GM21737 (cell line): ENCODE measurements around the gene PFKM.

Source experiments
- ATAC-seq: cut with Tn5 transposase; IDR thresholded peaks from one replicate; pipeline ENCODE4 v1.9.1; 2021; ENCODE audit warnings: mild to moderate bottlenecking, moderate library complexity; ENCODE audit not compliant: unreplicated experiment

Gene PFKM

GRCh38 chr12:48156652-48157017, 37.5 kb downstream of the PFKM start:
- no peak for ATAC-seq

DNA sequence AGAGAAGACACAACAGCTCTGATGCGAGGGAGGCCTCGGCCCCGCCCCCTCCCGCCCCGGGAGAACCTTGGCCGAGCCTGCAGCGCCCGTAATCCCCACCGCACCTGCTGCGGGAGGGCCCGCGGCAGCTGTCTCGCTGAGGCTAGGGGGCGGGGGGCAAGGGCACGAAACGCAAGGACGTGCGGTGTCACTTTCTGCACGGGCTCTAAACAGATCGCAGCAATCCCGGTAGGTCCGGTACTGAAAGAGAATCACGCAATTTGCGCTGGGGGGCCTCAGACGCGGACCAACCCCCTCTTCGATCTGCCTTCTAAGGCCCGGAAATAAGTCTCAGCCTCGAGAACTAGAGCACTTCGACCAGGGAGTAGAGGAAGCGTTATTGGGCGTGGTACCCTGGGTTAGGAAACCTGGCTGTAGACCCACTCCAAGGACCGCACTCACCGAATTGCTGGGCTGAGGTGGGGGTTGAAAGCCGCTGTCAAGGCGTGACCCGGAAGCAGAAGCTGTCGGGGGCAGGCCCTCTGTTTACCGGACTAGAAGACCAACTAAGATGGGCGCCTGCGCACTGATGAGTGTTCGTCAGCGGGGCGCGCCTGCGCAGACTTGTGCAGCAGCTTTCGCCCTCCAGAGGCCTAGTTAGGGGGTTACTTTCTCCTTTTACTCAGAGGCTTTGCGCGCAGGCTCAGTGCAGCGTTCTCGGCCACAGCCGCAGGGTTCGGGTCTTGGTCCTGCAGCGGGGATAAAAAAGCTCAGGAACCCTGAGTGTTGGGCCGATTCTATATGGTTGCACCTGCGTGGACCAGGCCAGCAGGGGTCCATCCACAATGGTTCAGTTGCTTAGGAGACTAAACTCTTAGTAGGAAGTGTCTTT, 38.1 kb downstream of the PFKM start, which contains the start of gene ASB8:
Gene ASB8, minus strand, starts transcription at position 498 of the 871 bp plus-strand sequence. CDS start 4,019 bp downstream, outside the sequence.
- ATAC-seq = peak; percentile 90

DNA sequence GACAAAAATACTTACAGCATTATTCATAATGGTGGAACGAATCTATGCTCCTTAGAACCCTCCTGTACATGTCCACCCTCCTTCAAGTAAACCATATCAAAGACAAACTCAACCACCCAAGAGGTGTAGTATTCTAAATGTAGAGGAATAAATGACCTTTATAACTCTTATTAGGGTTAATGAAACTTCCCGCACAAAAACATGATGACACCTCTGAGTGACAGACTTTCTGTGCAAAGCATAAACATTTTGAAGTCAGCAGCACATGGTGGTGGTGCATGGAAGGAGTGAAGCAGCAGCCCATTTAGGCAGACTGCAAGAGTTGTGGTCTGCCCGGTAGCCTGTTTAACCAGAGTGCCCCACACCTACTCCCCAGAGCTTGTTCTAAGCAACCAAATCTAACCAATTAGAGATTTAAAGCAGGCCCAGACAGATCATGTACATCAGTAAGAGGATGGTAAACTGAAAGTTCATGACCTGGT, 38.8 kb downstream of the PFKM start:
- ATAC-seq = no peak

DNA sequence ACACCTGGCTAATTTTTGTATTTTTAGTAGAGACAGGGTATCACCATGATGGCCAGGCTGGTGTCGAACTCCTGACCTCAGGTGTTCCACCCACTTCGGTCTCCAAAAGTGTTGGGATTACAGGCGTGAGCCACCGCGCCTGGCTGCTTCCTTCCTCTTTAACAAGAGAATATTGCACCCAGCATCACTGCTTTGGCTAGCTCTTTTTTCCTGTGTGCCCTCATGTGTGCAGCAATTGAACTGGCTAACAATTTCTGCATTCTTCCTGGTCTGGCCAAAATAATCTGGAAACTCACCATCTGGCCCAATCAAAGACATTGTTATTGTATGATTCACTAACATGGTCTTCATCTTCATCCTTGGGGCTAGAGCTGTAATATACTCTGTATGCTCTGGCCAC, 40.9 kb downstream of the PFKM start:
- ATAC-seq = no peak

- no peak for ATAC-seq
Observed at GRCh38 chr12:48160807-48161206, 41.6 kb downstream of the PFKM start.

DNA sequence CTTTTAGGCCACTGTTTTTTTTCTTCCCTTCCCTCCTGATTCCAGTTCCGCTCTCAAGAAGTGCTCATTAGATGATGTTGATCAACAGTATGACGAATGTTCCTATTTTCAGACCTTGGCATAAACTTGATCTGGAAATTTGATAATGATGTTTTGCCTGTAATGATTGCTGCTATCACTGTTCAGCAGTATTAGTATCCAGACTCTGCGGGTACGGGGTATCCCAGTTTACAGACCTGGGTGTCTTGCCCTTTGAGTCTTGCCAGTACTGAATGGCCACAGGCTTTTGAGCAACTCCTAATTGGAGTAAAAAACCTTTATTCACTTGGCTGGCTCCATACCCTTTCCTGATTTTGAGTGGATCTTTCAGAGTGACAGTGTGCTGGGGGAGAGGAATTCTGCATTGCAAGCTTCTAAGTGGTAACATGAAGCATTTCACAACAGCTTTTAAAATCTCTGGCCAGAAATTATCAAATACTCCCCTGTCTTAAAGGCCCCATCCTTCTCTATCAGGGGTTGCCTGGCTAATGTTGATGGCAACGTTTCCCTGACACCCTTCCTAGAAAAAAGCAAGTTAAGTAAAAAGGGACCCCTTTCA, 44.1 kb downstream of the PFKM start:
- no peak for ATAC-seq

DNA sequence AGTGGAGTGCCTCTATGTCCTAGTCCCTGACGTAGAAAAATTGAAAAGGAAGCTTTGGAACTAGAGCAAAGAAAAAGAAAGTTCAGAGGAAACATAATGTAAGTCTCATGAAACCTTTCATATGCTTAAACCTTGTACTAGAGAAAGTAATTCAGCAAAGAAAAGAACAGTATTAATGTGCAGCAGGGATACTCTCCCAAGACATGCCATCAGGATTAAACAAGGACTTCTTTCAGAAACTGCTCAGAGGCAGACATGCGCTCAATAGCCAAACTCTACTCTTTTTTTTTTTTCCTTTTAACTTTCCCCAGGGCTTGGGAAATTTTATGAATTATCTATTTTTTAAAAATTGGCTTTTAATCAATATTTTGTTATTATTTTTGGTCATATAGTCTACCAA, 45.3 kb downstream of the PFKM start:
- no peak for ATAC-seq

DNA sequence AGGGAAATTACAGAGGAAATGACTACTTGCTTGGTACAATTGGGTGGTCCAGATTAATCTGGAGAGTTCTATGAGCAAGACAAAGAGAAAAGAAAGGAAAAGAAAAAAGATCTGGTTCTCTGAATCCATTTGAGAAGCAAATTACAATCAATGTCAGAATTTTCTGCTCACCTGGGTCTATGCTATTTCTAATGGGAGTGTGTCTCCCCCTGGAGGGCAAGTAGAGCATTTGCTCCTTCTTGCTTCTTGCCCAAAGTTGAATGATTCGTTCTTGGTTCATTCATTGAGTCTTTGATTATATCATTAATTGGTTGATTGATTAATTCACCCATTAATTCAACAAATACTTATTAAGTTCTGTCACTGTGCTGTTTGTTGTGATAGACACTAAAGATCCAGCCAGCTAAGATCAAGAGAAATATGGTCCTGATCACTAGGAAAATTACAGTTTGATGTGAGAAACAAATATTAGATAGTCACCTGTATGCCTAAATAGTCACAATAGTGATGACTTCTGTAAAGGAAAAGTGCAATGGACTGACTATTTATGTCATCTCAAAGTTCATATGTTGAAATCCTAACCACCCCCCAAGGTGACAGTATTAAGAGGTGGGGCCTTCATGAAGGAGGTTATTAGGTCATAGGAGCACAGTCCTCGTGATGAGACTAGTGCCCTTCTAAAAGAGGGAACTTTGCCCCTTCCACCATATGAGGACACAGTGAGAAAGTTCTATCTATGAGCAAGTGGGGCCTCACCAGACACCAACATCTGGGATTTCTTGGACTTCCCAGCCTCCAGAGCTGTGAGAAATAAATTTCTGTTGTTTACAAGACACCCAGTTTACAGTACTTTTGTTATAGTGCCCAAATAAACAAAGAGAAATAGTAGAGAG, 46.2 kb downstream of the PFKM start:
- no peak for ATAC-seq

GRCh38 chr12:48169011-48169410, 49.8 kb downstream of the PFKM start:
- no peak for ATAC-seq

DNA sequence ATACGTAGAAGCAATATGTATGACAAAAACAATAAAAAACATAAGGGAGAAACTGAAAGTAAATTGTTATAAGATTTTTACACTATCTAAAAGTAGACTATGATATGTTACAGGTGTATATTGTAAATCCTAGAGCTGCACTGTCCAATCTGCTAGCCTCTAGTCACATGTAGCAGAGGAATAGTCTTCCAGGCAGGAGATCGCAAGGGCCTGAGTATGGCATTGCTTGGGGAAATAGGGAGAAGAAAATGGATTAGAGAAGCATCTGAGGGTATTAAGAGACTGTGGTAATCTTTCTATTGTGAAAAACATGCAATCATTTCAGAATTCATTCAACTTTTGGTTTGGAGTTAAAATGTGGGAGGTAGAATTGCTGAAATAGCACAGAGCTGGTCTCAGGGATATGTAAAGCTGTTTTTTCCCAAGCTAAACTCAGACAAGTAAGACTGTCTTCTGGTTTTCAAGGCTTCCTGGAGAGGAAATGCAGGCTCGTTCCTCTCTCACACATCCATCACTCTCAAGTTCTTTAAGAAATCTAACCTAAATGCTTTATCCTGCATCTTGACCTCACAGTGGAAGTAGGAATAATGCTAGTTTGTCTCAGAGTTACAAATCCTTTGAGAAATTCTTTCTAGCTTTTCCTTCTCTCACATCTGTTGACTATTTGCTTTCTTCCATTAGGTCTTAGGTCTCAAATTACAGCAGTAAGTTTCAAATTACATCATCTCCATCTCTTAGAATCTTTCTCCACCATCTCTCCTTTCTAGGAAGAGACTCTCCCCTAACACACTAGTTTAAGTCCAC, 56.7 kb downstream of the PFKM start:
- ATAC-seq = no peak

GRCh38 chr12:48176417-48176751, 57.2 kb downstream of the PFKM start:
- ATAC-seq = no peak

DNA sequence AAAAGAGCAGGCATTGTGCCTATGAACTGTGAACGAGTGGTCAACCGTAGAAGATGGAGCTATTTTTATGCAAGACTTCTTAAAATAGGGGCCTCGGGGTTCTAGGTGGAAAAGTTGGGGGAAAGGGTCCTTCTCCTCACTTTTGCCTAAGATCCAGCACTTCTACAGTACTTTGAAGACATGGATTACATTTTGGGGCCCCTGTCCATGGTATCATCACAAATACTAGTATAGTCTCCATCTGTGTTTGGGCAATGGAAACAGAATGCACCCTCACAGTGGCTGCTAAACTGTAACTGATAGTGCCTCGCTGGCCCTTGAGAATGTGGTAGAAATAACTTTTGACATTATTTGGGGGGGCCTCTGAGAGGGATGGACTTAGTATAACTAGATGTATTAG, 58.8 kb downstream of the PFKM start:
- ATAC-seq = no peak

GRCh38 chr12:48179466-48179865, 60.3 kb downstream of the PFKM start:
- ATAC-seq = no peak

DNA sequence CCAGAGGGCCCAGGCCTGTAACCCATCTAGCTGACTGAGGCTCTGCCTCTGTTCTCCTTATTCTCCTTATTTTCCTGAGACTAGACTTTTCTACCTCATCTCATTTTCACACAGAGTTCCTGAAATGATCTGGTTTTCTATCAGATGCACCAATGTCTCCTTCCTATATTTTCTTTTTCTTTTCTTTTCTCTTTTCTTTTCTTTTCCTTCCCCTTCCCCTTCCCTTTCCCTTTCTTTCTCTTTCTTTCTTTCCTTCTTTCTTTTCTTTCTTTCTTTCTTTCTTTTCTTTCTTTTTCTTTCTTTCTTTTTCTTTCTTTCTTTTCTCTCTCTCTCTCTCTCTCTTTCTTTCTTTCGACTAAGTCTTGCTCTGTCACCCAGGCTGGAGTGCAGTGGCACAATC, 61.3 kb downstream of the PFKM start:
- ATAC-seq = no peak

DNA sequence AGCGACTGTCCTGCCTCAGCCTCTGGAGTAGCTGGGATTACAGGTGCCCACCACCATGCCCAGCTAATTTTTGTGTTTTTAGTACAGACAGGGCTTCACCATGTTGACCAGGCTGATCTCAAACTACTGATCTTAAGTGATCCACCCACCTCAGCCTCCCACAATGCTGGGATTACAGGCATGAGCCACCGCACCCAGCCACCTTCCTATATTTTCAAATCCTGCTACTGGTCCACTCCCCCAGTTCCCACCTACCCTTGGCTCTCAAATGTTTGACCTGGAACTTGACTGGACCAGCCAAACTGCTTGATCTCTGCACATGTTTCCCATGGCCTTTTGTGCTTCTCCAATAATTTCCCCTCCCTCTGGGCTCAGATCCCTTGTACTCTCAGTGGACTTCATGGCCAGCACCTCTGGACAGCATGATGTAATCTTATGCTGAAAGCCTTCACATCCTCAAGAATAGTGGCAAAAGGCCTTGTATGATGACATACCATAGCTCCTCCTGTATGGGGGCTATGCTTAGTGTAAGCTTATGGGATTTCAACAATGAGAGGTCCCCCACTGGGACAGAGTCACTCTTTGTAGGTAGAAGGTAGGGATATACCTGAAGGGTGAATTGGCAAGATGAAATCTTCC, 61.8 kb downstream of the PFKM start:
- no peak for ATAC-seq

DNA sequence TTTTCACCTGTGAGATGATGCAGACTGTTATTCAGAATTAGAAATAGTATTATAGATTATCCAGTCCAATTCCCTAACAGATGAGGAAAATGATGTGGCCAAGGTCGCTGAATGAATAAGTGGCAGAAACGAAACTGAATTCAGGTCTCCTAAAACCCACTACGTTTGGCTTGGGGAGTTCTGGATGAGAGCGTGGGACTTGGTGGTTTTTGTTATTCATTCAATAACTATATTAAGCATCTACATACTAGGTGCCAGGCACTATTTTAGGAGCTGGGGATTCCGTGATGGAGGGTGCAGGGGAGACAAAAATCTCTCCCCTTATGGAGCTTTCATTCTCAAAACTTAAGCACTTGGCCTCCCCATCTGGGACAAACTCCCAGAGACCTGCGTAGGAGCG, 63.5 kb downstream of the PFKM start:
- ATAC-seq = no peak

GRCh38 chr12:48183091-48183875, 64.1 kb downstream of the PFKM start, which contains the start of gene CCDC184:
CCDC184 (plus strand) TSS chr12:48183644; CDS start chr12:48184123, 479 bp downstream.
- ATAC-seq = peak; percentile 61

GRCh38 chr12:48183876-48184548, 64.8 kb downstream of the PFKM start:
- no peak for ATAC-seq

GRCh38 chr12:48184549-48184922, 65.4 kb downstream of the PFKM start:
- no peak for ATAC-seq
